Neural progenitor cell (in vitro differentiated cells): ENCODE measurements around the gene ENOX2. TPM values are rescaled to one million over a fixed set of nuclear protein-coding genes. Genes with fewer than 3 reads are reported as not detected.
A peak's percentile ranks its signal among the peaks of the same experiment; 100 is the strongest.

Experiments used
- DNase-seq: peaks from one replicate; pipeline ENCODE4 v3.0.0-alpha.2; 2016; ENCODE audit warnings: low spot score
- H2AFZ ChIP-seq: fragments of 200-600 bp; sonication (generic); replicated peaks from 2 replicates; pipeline ENCODE4 v1.6.1; 2016; ENCODE audit warnings: antibody characterized with exemption
- H3F3A ChIP-seq: fragments of 200-600 bp; sonication (generic); 2 replicates; pipeline ENCODE4 v1.6.1; 2016; ENCODE audit warnings: antibody characterized with exemption, low read depth
- H3K27ac ChIP-seq: fragments of 200-600 bp; sonication (generic); 2 replicates; pipeline ENCODE4 v1.5.1; 2016; ENCODE audit warnings: mild to moderate bottlenecking
- H3K27me3 ChIP-seq: fragments of 200-600 bp; sonication (generic); 2 replicates; pipeline ENCODE4 v1.6.1; 2016; ENCODE audit warnings: mild to moderate bottlenecking, moderate library complexity
- H3K36me3 ChIP-seq: fragments of 200-600 bp; sonication (generic); 2 replicates; pipeline ENCODE4 v1.5.1; 2016
- H3K4me1 ChIP-seq: fragments of 200-600 bp; sonication (generic); 2 replicates; pipeline ENCODE4 v1.6.1; 2016; ENCODE audit warnings: mixed run types
- H3K4me2 ChIP-seq: fragments of 200-600 bp; sonication (generic); 2 replicates; pipeline ENCODE4 v1.6.1; 2016
- H3K4me3 ChIP-seq: fragments of 200-600 bp; sonication (generic); 2 replicates; pipeline ENCODE4 v1.5.1; 2016
- H3K79me2 ChIP-seq: fragments of 200-600 bp; sonication (generic); 2 replicates; pipeline ENCODE4 v1.6.1; 2016; ENCODE audit warnings: low read depth
- H3K9ac ChIP-seq: fragments of 200-600 bp; sonication (generic); 2 replicates; pipeline ENCODE4 v1.6.1; 2016
- H3K9me3 ChIP-seq: fragments of 200-600 bp; sonication (generic); 2 replicates; pipeline ENCODE4 v1.5.1; 2016; ENCODE audit warnings: low read depth
- H4K20me1 ChIP-seq: fragments of 200-600 bp; sonication (generic); 2 replicates; pipeline ENCODE4 v1.6.1; 2016; ENCODE audit warnings: low read depth
- H3K27ac Mint-ChIP-seq: 3 replicates; pipeline ENCODE4 v1.8.0; 2021; ENCODE audit warnings: mixed read lengths
- H3K27me3 Mint-ChIP-seq: 2 replicates; pipeline ENCODE4 v1.8.0; 2022; ENCODE audit warnings: low read depth, mild to moderate bottlenecking, inconsistent platforms, moderate library complexity, mixed read lengths; ENCODE audit not compliant: insufficient read depth
- H3K36me3 Mint-ChIP-seq: 3 replicates; pipeline ENCODE4 v1.8.0; 2021; ENCODE audit warnings: mixed read lengths
- H3K4me1 Mint-ChIP-seq: 3 replicates; pipeline ENCODE4 v1.8.0; 2021; ENCODE audit warnings: mixed read lengths
- H3K4me3 Mint-ChIP-seq: 3 replicates; pipeline ENCODE4 v1.8.0; 2021; ENCODE audit warnings: mild to moderate bottlenecking, moderate library complexity, mixed read lengths
- H3K9me3 Mint-ChIP-seq: 3 replicates; pipeline ENCODE4 v1.8.0; 2020; ENCODE audit warnings: mixed read lengths
- EZH2 ChIP-seq: fragments of 200-600 bp; sonication (generic); IDR thresholded peaks from 2 replicates; pipeline ENCODE4 v1.6.1; 2017; ENCODE audit warnings: antibody characterized with exemption, mild to moderate bottlenecking, moderate library complexity
- EZH2phosphoT487 ChIP-seq: fragments of 200-600 bp; sonication (generic); IDR thresholded peaks from 2 replicates; pipeline ENCODE4 v1.6.1; 2017; ENCODE audit warnings: antibody characterized with exemption
- total RNA-seq: library from RNA; depleted of rRNA; stranded (reverse); fragments of >200 nt; gene quantifications from 2 replicates; pipeline ENCODE4 v1.2.3, GENCODE V29; 2015; ENCODE audit warnings: low replicate concordance
- TF ChIP-seq, protein P1 (sequence below): fragments of 200-600 bp; sonication (generic); IDR thresholded peaks from 2 replicates; pipeline ENCODE4 v1.5.1; 2017; ENCODE audit warnings: antibody characterized with exemption, mild to moderate bottlenecking

The ENOX2 gene
- total RNA-seq, 1 donor from 2014 or later: 12.5 TPM

DNA sequence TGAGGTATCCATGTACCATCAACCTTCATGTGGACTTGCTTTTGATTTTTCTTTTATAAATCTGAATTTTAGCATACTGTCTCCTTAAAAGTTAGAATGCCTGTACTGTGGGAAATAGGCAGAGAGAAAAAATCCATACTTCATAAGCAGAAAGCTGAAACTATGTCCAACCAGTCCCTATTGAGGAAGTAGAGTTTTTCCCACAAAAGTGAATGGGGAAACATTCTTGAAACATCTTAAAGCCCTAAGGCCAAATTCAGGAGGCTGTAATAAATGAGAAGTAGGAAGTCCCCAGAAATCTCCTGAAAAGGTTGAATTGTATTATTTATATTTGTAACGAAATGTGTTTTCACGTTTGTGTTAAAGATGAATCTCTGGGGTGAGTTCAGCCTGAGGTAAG, 56.3 kb downstream of the ENOX2 start:
- Mint-ChIP-seq H3K36me3 (peaks cover 2% of the 10 kb centered on the region), H3K4me3 (no peak overlapping the region), H3K9me3 (no peaks in the 10 kb centered on the region), H3K27me3 (no peaks in the 10 kb centered on the region), H3K27ac (no peak overlapping the region), H3K4me1 (peaks cover 5% of the 10 kb centered on the region)
- H3F3A ChIP-seq: no peaks in the 10 kb centered on the region
- no peaks in the 10 kb centered on the region for H3K9me3 ChIP-seq
- no peaks in the 10 kb centered on the region for H4K20me1 ChIP-seq
- H3K36me3 ChIP-seq: no peaks in the 10 kb centered on the region
- no peak overlapping the region for H2AFZ ChIP-seq
- TF ChIP-seq EZH2 (no peak), EZH2phosphoT487 (no peak)
- H3K27me3 ChIP-seq: no peaks in the 10 kb centered on the region
- H3K4me2 ChIP-seq: no peak overlapping the region
- H3K9ac ChIP-seq: no peak overlapping the region
- DNase-seq: no peak
- no peak overlapping the region for H3K27ac ChIP-seq
- no peak overlapping the region for H3K4me3 ChIP-seq
- H3K4me1 ChIP-seq: peaks cover 14% of the 10 kb centered on the region
- H3K79me2 ChIP-seq: no peaks in the 10 kb centered on the region

DNA sequence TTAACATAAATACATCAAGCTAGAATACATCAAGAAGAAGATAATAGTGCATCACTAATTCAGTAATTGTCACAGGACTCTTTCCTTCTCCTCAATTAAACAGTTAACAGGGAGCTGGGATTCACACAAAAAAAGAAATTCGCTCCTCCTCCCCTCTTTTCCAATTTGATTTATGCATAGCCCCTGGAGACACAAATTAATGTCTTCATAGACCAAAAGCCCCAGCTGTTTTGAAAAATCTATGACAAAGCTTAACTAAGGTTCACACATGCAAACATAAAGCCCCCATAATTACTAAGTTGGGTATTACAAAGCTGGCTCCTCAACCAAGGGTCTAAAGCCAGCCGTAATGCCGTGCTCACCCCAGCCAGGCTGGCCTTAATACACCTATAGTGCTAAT, 61.2 kb downstream of the ENOX2 start:
- Mint-ChIP-seq H3K9me3 (no peaks in the 10 kb centered on the region), H3K36me3 (peaks cover 2% of the 10 kb centered on the region), H3K4me1 (peaks cover 4% of the 10 kb centered on the region), H3K27me3 (no peaks in the 10 kb centered on the region), H3K27ac (peak overlapping the region; percentile 12), H3K4me3 (no peak overlapping the region)
- no peak overlapping the region for H2AFZ ChIP-seq
- H3K27me3 ChIP-seq: no peaks in the 10 kb centered on the region
- H4K20me1 ChIP-seq: no peaks in the 10 kb centered on the region
- H3K27ac ChIP-seq: no peak overlapping the region
- H3K4me2 ChIP-seq: no peak overlapping the region
- no peaks in the 10 kb centered on the region for H3K79me2 ChIP-seq
- no peaks in the 10 kb centered on the region for H3K9me3 ChIP-seq
- no peaks in the 10 kb centered on the region for H3F3A ChIP-seq
- peaks cover 8% of the 10 kb centered on the region for H3K4me1 ChIP-seq
- no peak overlapping the region for H3K9ac ChIP-seq
- no peak overlapping the region for H3K4me3 ChIP-seq
- DNase-seq: no peak
- TF ChIP-seq EZH2phosphoT487 (no peak), EZH2 (no peak)
- TF ChIP-seq, protein P1, sequence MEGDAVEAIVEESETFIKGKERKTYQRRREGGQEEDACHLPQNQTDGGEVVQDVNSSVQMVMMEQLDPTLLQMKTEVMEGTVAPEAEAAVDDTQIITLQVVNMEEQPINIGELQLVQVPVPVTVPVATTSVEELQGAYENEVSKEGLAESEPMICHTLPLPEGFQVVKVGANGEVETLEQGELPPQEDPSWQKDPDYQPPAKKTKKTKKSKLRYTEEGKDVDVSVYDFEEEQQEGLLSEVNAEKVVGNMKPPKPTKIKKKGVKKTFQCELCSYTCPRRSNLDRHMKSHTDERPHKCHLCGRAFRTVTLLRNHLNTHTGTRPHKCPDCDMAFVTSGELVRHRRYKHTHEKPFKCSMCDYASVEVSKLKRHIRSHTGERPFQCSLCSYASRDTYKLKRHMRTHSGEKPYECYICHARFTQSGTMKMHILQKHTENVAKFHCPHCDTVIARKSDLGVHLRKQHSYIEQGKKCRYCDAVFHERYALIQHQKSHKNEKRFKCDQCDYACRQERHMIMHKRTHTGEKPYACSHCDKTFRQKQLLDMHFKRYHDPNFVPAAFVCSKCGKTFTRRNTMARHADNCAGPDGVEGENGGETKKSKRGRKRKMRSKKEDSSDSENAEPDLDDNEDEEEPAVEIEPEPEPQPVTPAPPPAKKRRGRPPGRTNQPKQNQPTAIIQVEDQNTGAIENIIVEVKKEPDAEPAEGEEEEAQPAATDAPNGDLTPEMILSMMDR: no peak
- no peaks in the 10 kb centered on the region for H3K36me3 ChIP-seq

DNA sequence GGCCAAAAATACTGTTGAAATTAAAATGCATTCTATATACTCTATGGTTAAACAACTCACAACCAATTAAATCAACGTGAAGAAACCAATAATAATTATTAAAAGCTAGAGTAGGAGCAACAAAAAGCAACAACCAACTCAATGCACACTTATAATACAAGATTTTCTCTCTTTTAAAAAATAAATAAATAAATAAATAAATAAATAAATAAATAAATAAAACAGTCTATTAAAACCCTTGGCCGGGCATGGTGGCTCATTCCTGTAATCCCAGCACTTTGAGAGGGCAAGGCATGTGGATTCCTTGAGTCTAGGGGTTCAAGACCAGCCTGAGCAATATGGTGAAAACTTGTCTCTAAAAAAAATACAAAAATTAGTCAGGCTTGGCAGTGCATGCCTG, 62.7 kb downstream of the ENOX2 start:
- H3K9me3 ChIP-seq: no peaks in the 10 kb centered on the region
- H3K9ac ChIP-seq: no peak overlapping the region
- peaks cover 8% of the 10 kb centered on the region for H3K4me1 ChIP-seq

DNA sequence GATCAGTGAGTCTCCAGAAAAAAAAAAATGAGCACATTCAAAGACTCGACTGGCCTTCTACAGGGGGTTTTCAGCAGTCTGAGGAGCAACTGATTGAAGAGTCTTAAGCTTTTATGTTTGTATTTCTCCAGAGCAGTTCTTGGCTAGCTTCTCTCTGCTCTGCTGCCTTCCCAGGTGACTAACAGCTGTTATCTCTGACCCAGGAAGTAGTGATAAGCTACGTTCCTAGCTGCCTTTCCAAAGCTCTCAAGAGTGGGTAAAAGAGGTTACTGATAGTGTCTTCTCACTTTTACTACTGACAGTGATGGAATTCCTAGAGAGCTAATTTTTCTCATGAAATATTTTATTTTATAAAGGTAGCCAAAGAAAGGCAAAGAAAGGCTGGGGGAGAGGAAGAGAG, 66.6 kb downstream of the ENOX2 start:
- no peaks in the 10 kb centered on the region for H3K79me2 ChIP-seq
- no peak overlapping the region for H2AFZ ChIP-seq
- TF ChIP-seq EZH2phosphoT487 (no peak), EZH2 (no peak)
- TF ChIP-seq, protein P1: no peak
- no peak overlapping the region for H3K4me2 ChIP-seq
- no peaks in the 10 kb centered on the region for H4K20me1 ChIP-seq
- no peak overlapping the region for H3K9ac ChIP-seq
- Mint-ChIP-seq H3K27ac (no peak overlapping the region), H3K36me3 (no peaks in the 10 kb centered on the region), H3K9me3 (no peaks in the 10 kb centered on the region), H3K27me3 (no peaks in the 10 kb centered on the region), H3K4me3 (no peak overlapping the region), H3K4me1 (peaks cover 16% of the 10 kb centered on the region)
- no peak overlapping the region for H3K27ac ChIP-seq
- H3K27me3 ChIP-seq: no peaks in the 10 kb centered on the region
- DNase-seq: no peak
- no peak overlapping the region for H3K4me3 ChIP-seq
- peaks cover 14% of the 10 kb centered on the region for H3K4me1 ChIP-seq
- peaks cover 4% of the 10 kb centered on the region for H3K9me3 ChIP-seq
- H3F3A ChIP-seq: peaks cover 6% of the 10 kb centered on the region
- H3K36me3 ChIP-seq: no peaks in the 10 kb centered on the region

More for the DNA sequence above, 62.7 kb downstream of the ENOX2 start:
- DNase-seq: no peak
- Histone ChIP-seq H3K4me2 (no peak overlapping the region), H3K27me3 (no peaks in the 10 kb centered on the region), H3K4me3 (no peak overlapping the region), H3K27ac (no peak overlapping the region), H3F3A (no peaks in the 10 kb centered on the region), H4K20me1 (no peaks in the 10 kb centered on the region), H3K36me3 (no peaks in the 10 kb centered on the region), H2AFZ (no peak overlapping the region), H3K79me2 (no peaks in the 10 kb centered on the region)
- Mint-ChIP-seq H3K4me1 (peaks cover 9% of the 10 kb centered on the region), H3K27ac (no peak overlapping the region), H3K27me3 (no peaks in the 10 kb centered on the region), H3K9me3 (no peaks in the 10 kb centered on the region), H3K4me3 (no peak overlapping the region), H3K36me3 (peaks cover 2% of the 10 kb centered on the region)
- TF ChIP-seq EZH2phosphoT487 (no peak), EZH2 (no peak)
- TF ChIP-seq, protein P1: no peak
